GM12874 (cell line): ENCODE results near the gene WFDC8.

Experiments
- CTCF ChIP-seq: IDR thresholded peaks from 2 replicates; pipeline ENCODE4 v1.5.1; 2011; ENCODE audit warnings: low read depth, mild to moderate bottlenecking, control low read depth, low read length, moderate library complexity; ENCODE audit not compliant: insufficient read depth

The WFDC8 gene

GRCh38 chr20:45593498-45593897, 14.4 kb upstream of the WFDC8 start:
- TF ChIP-seq CTCF, result no peak

GRCh38 chr20:45592574-45593189, 13.6 kb upstream of the WFDC8 start:
- TF ChIP-seq CTCF, result peak; percentile 74

GRCh38 chr20:45589725-45590124, 10.6 kb upstream of the WFDC8 start:
- TF ChIP-seq CTCF, result no peak

GRCh38 chr20:45588800-45589199, 9.7 kb upstream of the WFDC8 start:
- no peak for TF ChIP-seq CTCF

GRCh38 chr20:45583502-45583901, 4.4 kb upstream of the WFDC8 start:
- TF ChIP-seq CTCF, result no peak

GRCh38 chr20:45581702-45582101, 2.6 kb upstream of the WFDC8 start:
- TF ChIP-seq CTCF, result no peak

GRCh38 chr20:45578231-45578630, 853 bp downstream of the WFDC8 start:
- TF ChIP-seq CTCF, result no peak
